ENCODE measurements around the gene TNP1.
A peak's percentile ranks its signal among the peaks of the same experiment; 100 is the strongest.

Gene TNP1

GRCh38 chr2:216857131-216857550, 2.7 kb downstream of the TNP1 start:
- H3K4me2 ChIP-seq (ENCODE audit: insufficient read depth, low read length): no peak overlapping the region
- TF ChIP-seq EZH2 (IDR thresholded peaks at IDR 0.05; ENCODE audit: borderline replicate concordance, low read depth, low read length, severe bottlenecking): no peak
- no peak for TF ChIP-seq CTCF (IDR thresholded peaks at IDR 0.05; ENCODE audit: borderline replicate concordance, extremely low read depth, low read length, poor library complexity, severe bottlenecking)
- no peak overlapping the region for H3K27ac ChIP-seq (ENCODE audit: low read length)
- no peaks in the 10 kb centered on the region for H3K9me3 ChIP-seq (ENCODE audit: insufficient read depth, low read length, severe bottlenecking)
- peak; percentile 93 for ATAC-seq (ENCODE audit: insufficient read depth, low read depth)
- no peaks in the 10 kb centered on the region for H3K27me3 ChIP-seq (ENCODE audit: insufficient read depth, low read length, poor library complexity)
- no peaks in the 10 kb centered on the region for H3K79me2 ChIP-seq (ENCODE audit: insufficient read depth, low read length)
- H3K4me1 ChIP-seq (ENCODE audit: insufficient read depth, low read length): peaks cover 3% of the 10 kb centered on the region; the same call in 1 of the 2 replicates
- H4K20me1 ChIP-seq (ENCODE audit: insufficient read depth, low read length): no peaks in the 10 kb centered on the region
- no peak overlapping the region for H2AFZ ChIP-seq (ENCODE audit: low read depth, low read length)
- H3K9ac ChIP-seq (ENCODE audit: low read depth, low read length): no peak overlapping the region
- H3K36me3 ChIP-seq (ENCODE audit: insufficient read depth, low read length): no peaks in the 10 kb centered on the region
- H3K4me3 ChIP-seq (ENCODE audit: low read depth in 1 of 2, low read length in 2 of 2): no peak overlapping the region
- DNase-seq: peak; percentile 37

DNA sequence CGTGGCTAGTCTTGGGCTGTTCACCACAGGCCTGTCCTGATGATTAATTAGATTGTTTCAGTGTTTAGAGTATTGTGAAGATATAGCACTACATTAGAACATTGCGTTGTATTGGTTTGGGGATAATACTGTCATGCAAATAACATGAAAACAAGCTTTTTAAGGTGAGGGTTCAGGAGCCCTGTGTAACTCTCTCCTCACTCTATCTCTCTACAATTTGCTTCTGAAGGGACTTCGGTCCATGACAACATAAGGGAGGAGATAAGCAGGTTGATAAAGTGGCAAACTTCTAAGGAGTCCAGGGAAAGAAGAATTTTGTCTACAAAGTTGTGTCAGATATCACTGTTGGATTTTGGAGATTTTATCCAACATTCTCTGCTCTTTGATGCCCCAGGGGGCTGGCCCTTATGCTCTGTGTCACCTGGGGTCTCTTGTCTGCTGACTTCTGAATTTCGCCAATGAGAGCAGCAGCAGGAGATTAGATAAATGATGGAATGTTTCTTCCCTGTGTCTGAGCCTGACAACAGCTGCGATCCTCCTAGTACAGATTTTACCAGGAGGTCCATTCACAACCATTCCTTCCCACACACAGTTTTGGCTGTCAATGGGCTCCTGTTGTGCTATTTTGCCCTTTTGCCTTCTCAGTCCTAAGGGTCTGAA, 3.3 kb downstream of the TNP1 start:
- no peak for DNase-seq
- no peak overlapping the region for H3K4me3 ChIP-seq (ENCODE audit: low read depth in 1 of 2, low read length in 2 of 2)
- H3K36me3 ChIP-seq (ENCODE audit: insufficient read depth, low read length): no peaks in the 10 kb centered on the region
- no peaks in the 10 kb centered on the region for H3K79me2 ChIP-seq (ENCODE audit: insufficient read depth, low read length)
- no peak overlapping the region for H3K9ac ChIP-seq (ENCODE audit: low read depth, low read length)
- no peak overlapping the region for H3K4me2 ChIP-seq (ENCODE audit: insufficient read depth, low read length)
- no peak overlapping the region for H2AFZ ChIP-seq (ENCODE audit: low read depth, low read length)
- H4K20me1 ChIP-seq (ENCODE audit: insufficient read depth, low read length): no peaks in the 10 kb centered on the region
- peaks cover 3% of the 10 kb centered on the region; the same call in 1 of the 2 replicates for H3K4me1 ChIP-seq (ENCODE audit: insufficient read depth, low read length)
- no peak overlapping the region for H3K27ac ChIP-seq (ENCODE audit: low read length)
- no peaks in the 10 kb centered on the region for H3K27me3 ChIP-seq (ENCODE audit: insufficient read depth, low read length, poor library complexity)
- H3K9me3 ChIP-seq (ENCODE audit: insufficient read depth, low read length, severe bottlenecking): no peaks in the 10 kb centered on the region
- ATAC-seq (ENCODE audit: insufficient read depth, low read depth): no peak
- no peak for TF ChIP-seq EZH2 (IDR thresholded peaks at IDR 0.05; ENCODE audit: borderline replicate concordance, low read depth, low read length, severe bottlenecking)
- no peak for TF ChIP-seq CTCF (IDR thresholded peaks at IDR 0.05; ENCODE audit: borderline replicate concordance, extremely low read depth, low read length, poor library complexity, severe bottlenecking)

DNA sequence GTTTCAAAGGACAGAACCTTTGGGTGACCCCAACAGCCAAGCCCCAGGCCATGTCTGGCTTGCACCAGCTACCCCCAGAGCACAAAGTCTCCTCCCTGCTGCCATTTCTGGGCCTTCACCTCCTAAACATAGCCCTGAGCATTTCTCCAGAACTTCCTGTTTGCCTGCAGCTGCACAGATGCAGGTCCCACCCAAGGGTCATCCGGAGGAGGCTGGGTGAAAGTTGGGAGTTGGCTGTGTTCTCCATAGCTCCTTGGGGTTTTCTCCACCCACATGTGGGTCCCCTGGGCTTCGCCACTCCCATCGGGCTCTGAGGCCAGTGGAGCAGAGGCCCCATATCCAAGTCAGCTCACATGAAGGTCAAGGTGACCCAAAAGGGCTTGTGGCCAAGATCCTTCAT, 4.3 kb downstream of the TNP1 start:
- H3K4me1 ChIP-seq (ENCODE audit: insufficient read depth, low read length): peaks cover 3% of the 10 kb centered on the region; the same call in 1 of the 2 replicates
- H3K27ac ChIP-seq (ENCODE audit: low read length): no peak overlapping the region
- H3K9me3 ChIP-seq (ENCODE audit: insufficient read depth, low read length, severe bottlenecking): no peaks in the 10 kb centered on the region
- no peaks in the 10 kb centered on the region for H3K36me3 ChIP-seq (ENCODE audit: insufficient read depth, low read length)
- H4K20me1 ChIP-seq (ENCODE audit: insufficient read depth, low read length): no peaks in the 10 kb centered on the region
- no peak overlapping the region for H3K9ac ChIP-seq (ENCODE audit: low read depth, low read length)
- TF ChIP-seq EZH2 (IDR thresholded peaks at IDR 0.05; ENCODE audit: borderline replicate concordance, low read depth, low read length, severe bottlenecking): no peak
- TF ChIP-seq CTCF (IDR thresholded peaks at IDR 0.05; ENCODE audit: borderline replicate concordance, extremely low read depth, low read length, poor library complexity, severe bottlenecking): no peak
- no peak overlapping the region for H3K4me2 ChIP-seq (ENCODE audit: insufficient read depth, low read length)
- no peak overlapping the region for H3K4me3 ChIP-seq (ENCODE audit: low read depth in 1 of 2, low read length in 2 of 2)
- ATAC-seq (ENCODE audit: insufficient read depth, low read depth) (no peak), DNase-seq (no peak)
- H3K79me2 ChIP-seq (ENCODE audit: insufficient read depth, low read length): no peaks in the 10 kb centered on the region
- no peaks in the 10 kb centered on the region for H3K27me3 ChIP-seq (ENCODE audit: insufficient read depth, low read length, poor library complexity)
- no peak overlapping the region for H2AFZ ChIP-seq (ENCODE audit: low read depth, low read length)
